NCI-H460 (cell line): ENCODE data around the gene TMC5. TPM values are rescaled to one million over a fixed set of nuclear protein-coding genes. Genes with fewer than 3 reads are reported as not detected.
"Not testable (repeated sequence)": the region's sequence is repeated elsewhere in the genome, so short reads cannot be mapped to it uniquely, and the experiment has no call there.

Experiments
- DNase-seq: peaks from one replicate; pipeline ENCODE4 v3.0.0-alpha.2; 2016; ENCODE audit warnings: low read depth; ENCODE audit errors: extremely low read depth
- polyA plus RNA-seq: library from polyadenylated mRNA; depleted of rRNA; stranded (reverse); fragments of >200 nt; gene quantifications from 2 replicates; pipeline ENCODE4 v1.2.3, GENCODE V29; 2014; cell fraction: nucleus; rRNA removed
- total RNA-seq: library from RNA; depleted of rRNA; stranded (reverse); fragments of >200 nt; shearing (Covaris generic); gene quantifications from 2 replicates; pipeline ENCODE4 v1.2.3, GENCODE V29; 2014; rRNA removed

TMC5 gene
- 0.07 and 0.43 TPM in 2 replicates for total RNA-seq
- polyA plus RNA-seq = 0.08 TPM in 1 of 2 replicates, not detected in the other

GRCh38 chr16:19417640-19418039 lies at the start of gene TMC5:
Gene TMC5, plus strand, starts transcription at chr16:19417883. Its CDS starts 22,156 bp downstream, at chr16:19440039.
- no peak for DNase-seq

- not testable (repeated sequence) for DNase-seq
Measured at GRCh38 chr16:19372541-19372940, 45.1 kb upstream of the TMC5 start.

GRCh38 chr16:19374402-19374801 lies 43.3 kb upstream of the TMC5 start:
- DNase-seq = no peak

- peak; percentile 48 for DNase-seq
Measured at GRCh38 chr16:19375561-19376158, 42.0 kb upstream of the TMC5 start.

GRCh38 chr16:19377864-19378263 lies 39.8 kb upstream of the TMC5 start:
- no peak for DNase-seq

GRCh38 chr16:19378511-19378910 lies 39.2 kb upstream of the TMC5 start:
- no peak for DNase-seq

GRCh38 chr16:19379838-19380237 lies 37.8 kb upstream of the TMC5 start:
- no peak for DNase-seq

- no peak for DNase-seq
Measured at GRCh38 chr16:19380328-19380727, 37.4 kb upstream of the TMC5 start.

- DNase-seq = peak; percentile 18
Measured at GRCh38 chr16:19382084-19382801, 35.4 kb upstream of the TMC5 start.

- DNase-seq = no peak
Measured at GRCh38 chr16:19382887-19383816, 34.5 kb upstream of the TMC5 start.

- DNase-seq = no peak
Measured at GRCh38 chr16:19384656-19385055, 33.0 kb upstream of the TMC5 start.

GRCh38 chr16:19386525-19386924 lies 31.2 kb upstream of the TMC5 start:
- DNase-seq = no peak

GRCh38 chr16:19389246-19389645 lies 28.4 kb upstream of the TMC5 start:
- peak; percentile 38 for DNase-seq

- DNase-seq = not testable (repeated sequence)
Measured at GRCh38 chr16:19391185-19391776, 26.4 kb upstream of the TMC5 start.

GRCh38 chr16:19392352-19392751 lies 25.3 kb upstream of the TMC5 start:
- DNase-seq = no peak

GRCh38 chr16:19393226-19394111 lies 24.2 kb upstream of the TMC5 start:
- no peak for DNase-seq

GRCh38 chr16:19395646-19396267 lies 21.9 kb upstream of the TMC5 start:
- not testable (repeated sequence) for DNase-seq

- no peak for DNase-seq
Measured at GRCh38 chr16:19396555-19397011, 21.1 kb upstream of the TMC5 start.

- DNase-seq = not testable (repeated sequence)
Measured at GRCh38 chr16:19397373-19397772, 20.3 kb upstream of the TMC5 start.
